ENCODE measurements around the gene HINT3.
A peak's percentile ranks its signal among the peaks of the same experiment; 100 is the strongest.
"Not testable (repeated sequence)": the region's sequence is repeated elsewhere in the genome, so short reads cannot be mapped to it uniquely, and the experiment has no call there.

Gene HINT3

DNA sequence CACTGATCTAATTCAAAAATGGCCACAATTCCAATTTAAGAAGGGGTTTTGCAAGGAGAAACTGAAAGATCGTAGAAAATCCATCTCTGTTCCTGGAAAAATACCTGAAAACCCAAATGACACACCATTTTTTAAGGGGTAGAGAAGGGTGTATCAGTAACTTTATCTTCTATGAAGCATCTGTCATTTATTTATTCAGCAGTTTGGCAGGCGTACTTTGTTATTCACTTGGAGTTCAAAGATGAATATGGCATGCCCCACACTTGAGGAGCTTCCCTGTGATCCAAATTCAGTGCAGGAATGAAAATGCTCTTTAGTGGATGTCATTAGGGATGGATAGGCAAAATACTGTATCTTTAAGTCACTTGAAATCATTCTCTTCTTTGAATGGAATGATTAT lies 7.2 kb downstream of the HINT3 start:
- no peak for DNase-seq

- no peak for DNase-seq
These were observed 10.0 kb downstream of the HINT3 start for GRCh38 chr6:125966569-125966968.

DNA sequence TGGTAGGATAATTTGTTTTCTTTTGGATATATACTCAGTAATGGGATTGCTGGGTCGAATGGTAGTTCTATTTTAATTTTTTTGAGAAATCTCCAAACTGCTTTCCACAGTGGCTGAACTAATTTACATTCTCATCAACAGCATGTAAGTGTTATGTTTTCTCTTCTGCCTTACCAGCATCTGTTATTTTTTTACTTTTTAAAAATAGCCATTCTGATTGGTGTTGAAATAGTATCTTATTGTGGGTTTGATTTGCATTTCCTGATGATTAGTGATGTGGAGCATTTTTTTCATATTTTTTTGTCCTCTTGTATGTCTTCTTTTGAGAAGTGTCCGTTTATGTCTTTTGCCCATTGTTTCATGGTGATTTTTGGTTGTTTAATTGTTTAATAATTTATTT lies 11.9 kb downstream of the HINT3 start:
- no peak for DNase-seq

GRCh38 chr6:125970760-125971159 lies 14.2 kb downstream of the HINT3 start:
- DNase-seq = no peak

- DNase-seq = not testable (repeated sequence)
These were observed 15.9 kb downstream of the HINT3 start for GRCh38 chr6:125972478-125972877.

- DNase-seq = no peak
These were observed 17.8 kb downstream of the HINT3 start for GRCh38 chr6:125974214-125974866.

DNA sequence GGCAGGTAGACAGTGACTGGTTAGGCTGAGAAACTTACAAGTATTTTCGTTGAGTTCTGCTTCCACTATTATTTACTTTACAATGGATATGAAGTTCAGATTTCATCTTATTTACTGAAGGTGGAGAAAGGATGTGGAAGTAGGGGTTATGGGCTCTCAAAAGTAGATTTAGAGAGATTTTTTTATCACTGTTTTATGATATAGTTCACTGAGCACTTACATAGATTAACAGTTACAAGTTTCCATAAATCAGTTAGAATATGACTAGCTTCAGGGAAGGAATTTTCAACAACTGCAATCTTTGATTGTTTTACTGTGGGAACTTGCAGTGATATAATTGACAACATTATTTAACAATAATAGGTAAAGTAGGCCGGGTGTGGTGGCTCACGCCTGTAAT lies 22.5 kb downstream of the HINT3 start:
- DNase-seq = no peak

GRCh38 chr6:125981571-125982185 lies 25.1 kb downstream of the HINT3 start:
- no peak for DNase-seq

DNA sequence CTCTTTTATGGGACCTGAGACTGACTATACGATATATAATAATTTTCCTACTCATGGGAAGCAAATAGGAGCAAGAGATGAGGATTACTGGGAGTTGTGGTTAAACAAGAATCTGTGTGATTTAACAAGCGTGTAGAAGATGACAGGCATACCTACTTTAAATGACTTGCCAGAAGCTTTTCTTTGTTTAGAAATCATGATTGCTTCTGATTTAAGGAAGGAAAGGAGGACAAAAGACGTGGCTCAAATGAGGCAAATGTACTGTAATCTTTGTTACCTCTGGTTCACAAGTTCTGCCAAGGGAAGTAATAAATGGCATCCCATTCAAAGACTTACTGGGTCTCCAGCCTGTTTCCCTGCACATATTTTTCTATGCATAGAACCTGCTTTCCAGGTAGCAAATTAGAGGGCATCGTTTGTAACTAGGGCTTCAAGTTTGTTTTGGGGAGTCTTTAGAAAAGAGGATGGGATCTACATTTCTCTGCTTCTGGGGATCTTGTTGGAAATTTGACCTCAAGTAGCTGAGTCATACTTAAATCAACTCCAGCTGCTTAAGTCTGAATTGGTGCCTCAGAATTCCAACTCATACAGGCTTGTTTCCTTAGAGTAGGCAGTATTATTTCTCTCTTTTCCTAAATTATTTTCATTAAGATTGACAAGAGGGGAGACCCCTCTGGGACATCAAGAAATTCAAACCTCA lies 26.8 kb downstream of the HINT3 start:
- DNase-seq = no peak

- no peak for DNase-seq
These were observed 27.7 kb downstream of the HINT3 start for GRCh38 chr6:125984311-125984710.

- no peak for DNase-seq
These were observed 29.0 kb downstream of the HINT3 start for GRCh38 chr6:125985522-125985921.

GRCh38 chr6:125985979-125986300 lies 29.4 kb downstream of the HINT3 start:
- DNase-seq = no peak

DNA sequence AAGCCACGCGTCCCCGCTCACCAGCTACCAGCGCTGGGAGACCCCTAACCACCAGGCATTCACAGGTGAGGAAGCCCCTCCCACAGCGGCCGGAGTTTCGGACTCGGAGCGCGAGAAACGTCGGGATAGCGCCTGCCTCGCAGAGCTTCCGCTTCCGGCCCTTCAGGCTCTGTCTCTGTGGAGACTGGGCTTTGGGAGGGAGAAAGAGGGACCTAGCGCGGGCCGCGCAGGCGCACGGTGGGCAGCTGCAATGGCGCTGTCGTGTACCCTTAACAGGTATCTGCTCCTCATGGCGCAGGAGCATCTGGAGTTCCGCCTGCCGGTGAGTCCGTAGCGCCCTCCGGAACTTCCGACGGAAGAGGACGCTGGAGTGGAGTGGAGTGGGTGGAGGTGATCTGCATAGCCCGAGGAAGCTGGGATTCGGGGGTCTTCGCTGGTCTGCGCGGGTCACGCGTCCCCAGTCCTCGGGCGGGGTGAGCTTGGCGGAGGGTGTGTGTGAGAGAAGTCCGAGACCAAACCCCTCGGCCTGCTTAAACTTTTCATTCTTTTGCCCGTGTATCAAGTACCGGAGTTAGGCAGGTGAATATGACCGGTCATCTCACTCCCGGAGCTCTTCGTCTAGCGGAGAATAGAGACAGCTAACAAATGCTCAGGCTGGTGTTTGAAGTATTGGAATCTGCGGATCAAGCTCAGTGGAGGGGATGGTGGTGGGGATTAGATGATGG lies 29.9 kb downstream of the HINT3 start, which contains the start of gene TRMT11:
TRMT11 (plus strand) TSS at position 240 of the 725 bp plus-strand sequence; CDS start at position 251, 11 bp downstream.
- peak; percentile 93 for DNase-seq

DNA sequence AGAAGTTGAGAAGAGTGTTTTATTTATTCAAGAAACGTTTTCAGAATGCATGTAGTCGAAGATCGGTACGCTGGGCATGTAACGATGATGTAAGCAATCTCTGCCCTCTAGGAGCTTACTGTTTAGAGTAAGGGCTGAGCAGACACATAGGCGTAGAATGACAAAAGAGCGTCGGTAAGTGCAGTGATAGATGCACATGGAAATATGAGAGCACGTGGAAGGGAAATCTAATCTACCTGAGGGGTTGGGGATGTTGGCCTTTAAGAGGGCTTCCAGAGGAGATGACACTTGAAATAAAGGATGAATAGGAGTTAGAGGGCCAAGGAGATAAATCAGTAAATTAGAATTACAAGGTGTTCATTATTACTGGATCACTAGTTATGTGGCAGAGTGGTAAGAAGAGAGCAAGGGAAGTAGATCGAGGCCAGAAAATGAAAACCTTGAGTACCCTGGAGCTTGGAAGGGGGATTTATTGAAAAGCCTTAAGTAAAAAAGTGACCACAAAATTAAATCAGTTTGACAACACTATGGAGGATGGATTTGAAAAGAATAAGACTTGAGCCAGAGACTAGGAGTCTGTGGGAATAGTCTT lies 30.6 kb downstream of the HINT3 start:
- DNase-seq = no peak

GRCh38 chr6:125988280-125988679 lies 31.7 kb downstream of the HINT3 start:
- no peak for DNase-seq

DNA sequence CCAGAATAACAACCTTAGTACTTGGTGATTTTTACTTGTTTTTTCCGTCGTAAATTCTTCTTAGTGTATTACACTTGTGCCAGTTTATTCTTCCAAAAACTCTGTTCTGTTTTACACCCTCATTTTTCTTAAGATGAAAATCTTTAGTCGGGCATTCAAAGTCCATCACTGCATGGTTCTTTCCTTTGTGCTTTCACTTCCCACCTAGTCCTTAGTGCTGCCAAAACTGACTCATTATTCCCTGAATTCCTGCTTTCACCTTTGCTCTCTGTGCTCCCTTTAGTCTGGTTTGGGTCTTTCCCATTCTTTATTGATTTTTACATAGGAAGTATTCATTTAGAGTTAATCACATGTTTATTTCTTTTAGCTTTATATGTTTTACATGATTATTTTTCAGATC lies 33.1 kb downstream of the HINT3 start:
- DNase-seq = no peak

DNA sequence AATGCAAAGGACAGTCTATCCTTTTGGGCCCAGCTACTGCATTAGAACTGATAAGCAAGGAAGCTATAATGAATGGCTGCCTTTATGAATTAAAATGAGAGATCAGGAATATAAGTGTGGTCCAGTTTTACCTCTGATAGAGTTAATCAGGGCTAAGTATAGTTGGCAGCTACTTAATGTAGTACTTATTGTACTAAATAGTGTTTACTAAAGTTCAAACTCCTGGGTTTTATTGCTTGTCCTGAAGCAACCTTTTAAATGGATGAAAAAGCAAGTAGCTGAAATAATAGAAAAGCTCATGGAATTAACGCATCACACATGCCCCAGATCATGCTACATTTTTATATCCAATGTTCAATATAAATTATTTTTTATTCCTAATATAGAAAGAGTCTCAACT lies 35.1 kb downstream of the HINT3 start:
- DNase-seq = no peak

GRCh38 chr6:125994670-125995488 lies 38.3 kb downstream of the HINT3 start:
- DNase-seq = no peak

GRCh38 chr6:125995972-125996580 lies 39.5 kb downstream of the HINT3 start:
- peak; percentile 70 for DNase-seq

DNA sequence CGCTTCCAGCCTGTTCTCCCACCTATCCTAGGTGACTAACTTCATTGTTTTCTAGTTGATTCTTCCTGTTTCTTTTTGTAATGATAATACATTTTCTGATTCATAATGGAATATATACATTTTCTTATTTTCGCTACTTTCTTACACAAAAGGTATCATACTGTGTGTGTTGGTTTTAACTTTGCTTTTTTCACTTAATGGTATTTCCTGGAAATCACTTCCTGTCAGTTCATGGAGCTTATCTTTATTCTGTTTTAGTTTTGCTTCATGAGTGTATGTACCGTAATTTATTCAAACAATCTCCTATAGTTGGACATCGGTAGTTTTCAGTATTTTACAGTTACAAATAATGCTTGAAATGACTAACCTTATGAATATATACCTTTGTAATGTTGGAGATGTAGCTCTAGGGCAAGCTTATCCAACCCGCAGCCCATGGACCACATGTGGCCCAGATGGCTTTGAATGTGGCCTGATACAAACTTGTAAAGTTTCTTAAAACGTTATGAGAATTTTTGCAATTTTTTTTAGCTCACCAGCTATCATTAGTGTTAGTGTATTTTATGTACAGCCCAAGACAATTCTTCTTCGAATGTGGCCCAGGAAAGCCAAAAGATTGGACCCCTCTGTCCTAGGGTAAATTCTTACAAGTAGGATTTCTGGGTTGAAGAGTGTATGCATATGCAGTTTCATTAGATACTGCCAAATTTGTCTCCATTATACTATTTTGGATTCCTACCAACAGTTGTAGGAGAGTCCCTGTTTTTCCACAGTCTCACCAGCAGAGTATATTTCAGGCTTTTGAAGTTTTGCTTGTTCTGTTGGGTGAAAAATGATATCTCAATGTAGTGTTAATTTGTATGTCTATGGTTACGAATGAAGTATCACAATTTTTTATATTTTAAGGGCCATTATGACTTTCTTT lies 46.4 kb downstream of the HINT3 start:
- DNase-seq = no peak

GRCh38 chr6:126007800-126008199 lies 51.2 kb downstream of the HINT3 start:
- DNase-seq = no peak

Measured in femur (tissue), 1 donor.